ENCODE data around the gene CORT.
"Not testable (repeated sequence)": the region's sequence is repeated elsewhere in the genome, so short reads cannot be mapped to it uniquely, and the experiment has no call there.

The CORT gene

DNA sequence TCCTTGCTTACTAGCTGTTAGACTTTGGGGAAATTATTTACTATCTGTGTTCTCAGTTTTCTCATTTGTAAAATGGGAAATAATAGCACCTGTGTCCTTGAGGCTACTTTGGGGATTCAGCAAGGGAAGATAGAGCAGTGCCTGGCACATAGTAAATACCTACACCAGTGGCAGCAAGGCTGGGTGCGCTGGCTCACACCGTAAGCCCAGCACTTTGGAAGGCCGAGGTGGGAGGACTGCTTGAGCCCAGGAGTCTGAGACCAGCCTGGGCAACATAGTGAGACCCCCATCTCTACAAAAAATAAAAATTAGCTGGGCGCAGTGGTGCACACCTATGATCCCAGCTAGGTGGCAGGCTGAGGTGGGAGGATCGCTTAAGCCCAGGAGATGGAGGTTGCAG is 28.2 kb upstream of the CORT start:
- no peak for DNase-seq
- H3K14ac ChIP-seq (ENCODE audit: low read length), result no peak overlapping the region
- H2BK120ac ChIP-seq (ENCODE audit: insufficient read depth, low read length, poor library complexity), result no peak overlapping the region
- no peak overlapping the region for H4K12ac ChIP-seq (ENCODE audit: low read depth, low read length)
- H2AK5ac ChIP-seq (ENCODE audit: low read length), result no peak overlapping the region
- H3K4me1 ChIP-seq (ENCODE audit: control insufficient read depth in 1 of 2, insufficient read depth in 2 of 2, low read length in 2 of 2), result no peaks in the 10 kb centered on the region
- no peak overlapping the region for H2BK12ac ChIP-seq (ENCODE audit: low read length)
- H3K36me3 ChIP-seq (ENCODE audit: control insufficient read depth in 1 of 2, insufficient read depth in 2 of 2, low read length in 2 of 2), result peaks cover 23 to 35% of the 10 kb centered on the region in 2 experiments
- H3K4me2 ChIP-seq (ENCODE audit: low read length), result no peak overlapping the region
- H2BK5ac ChIP-seq (ENCODE audit: low read depth, low read length, poor library complexity), result no peak overlapping the region
- H2AFZ ChIP-seq (ENCODE audit: insufficient read depth, low read length, poor library complexity), result no peak overlapping the region
- no peak overlapping the region for H3K4me3 ChIP-seq (ENCODE audit: low read depth, low read length)
- no peak overlapping the region for H3K18ac ChIP-seq (ENCODE audit: low read length)
- no peaks in the 10 kb centered on the region for H3K79me1 ChIP-seq (ENCODE audit: low read length)
- no peaks in the 10 kb centered on the region for H3K27me3 ChIP-seq (ENCODE audit: insufficient read depth, low read length)
- no peak overlapping the region for H4K91ac ChIP-seq (ENCODE audit: low read depth, low read length)
- no peak overlapping the region for H3K9ac ChIP-seq (ENCODE audit: low read length)
- H3K4ac ChIP-seq (ENCODE audit: low read depth, low read length), result no peak overlapping the region
- WGBS (ENCODE audit: extremely low coverage, insufficient coverage, insufficient read length), result no CpG with 5 or more reads among the region's 5 CpGs
- H3K27ac ChIP-seq (ENCODE audit: low read depth, low read length), result no peak overlapping the region
- no peak overlapping the region for H3K23ac ChIP-seq (ENCODE audit: low read length)
- no peak overlapping the region for H4K8ac ChIP-seq (ENCODE audit: low read depth, low read length)
- H3K79me2 ChIP-seq (ENCODE audit: control insufficient read depth, insufficient read depth, low read length, poor library complexity), result no peaks in the 10 kb centered on the region
- H3K9me3 ChIP-seq (ENCODE audit: insufficient read depth, low read depth, low read length), result peaks cover 2% of the 10 kb centered on the region

- no peak overlapping the region for H3K4me2 ChIP-seq (ENCODE audit: low read length)
- no peaks in the 10 kb centered on the region for H3K4me1 ChIP-seq (ENCODE audit: control insufficient read depth in 1 of 2, insufficient read depth in 2 of 2, low read length in 2 of 2)
- no peak overlapping the region for H2AFZ ChIP-seq (ENCODE audit: insufficient read depth, low read length, poor library complexity)
- H4K12ac ChIP-seq (ENCODE audit: low read depth, low read length), result no peak overlapping the region
- no peak for DNase-seq
- H3K27ac ChIP-seq (ENCODE audit: low read depth, low read length), result no peak overlapping the region
- H3K4ac ChIP-seq (ENCODE audit: low read depth, low read length), result no peak overlapping the region
- no peaks in the 10 kb centered on the region for H3K79me2 ChIP-seq (ENCODE audit: control insufficient read depth, insufficient read depth, low read length, poor library complexity)
- no peak overlapping the region for H3K23ac ChIP-seq (ENCODE audit: low read length)
- no peak overlapping the region for H3K14ac ChIP-seq (ENCODE audit: low read length)
- H2BK5ac ChIP-seq (ENCODE audit: low read depth, low read length, poor library complexity), result no peak overlapping the region
- no peak overlapping the region for H3K9ac ChIP-seq (ENCODE audit: low read length)
- H4K8ac ChIP-seq (ENCODE audit: low read depth, low read length), result no peak overlapping the region
- WGBS (ENCODE audit: extremely low coverage, insufficient coverage, insufficient read length), result no CpG with 5 or more reads among the region's 9 CpGs
- no peaks in the 10 kb centered on the region for H3K27me3 ChIP-seq (ENCODE audit: insufficient read depth, low read length)
- H2AK5ac ChIP-seq (ENCODE audit: low read length), result no peak overlapping the region
- peaks cover 2% of the 10 kb centered on the region for H3K9me3 ChIP-seq (ENCODE audit: insufficient read depth, low read depth, low read length)
- no peaks in the 10 kb centered on the region for H3K79me1 ChIP-seq (ENCODE audit: low read length)
- H4K91ac ChIP-seq (ENCODE audit: low read depth, low read length), result no peak overlapping the region
- H2BK120ac ChIP-seq (ENCODE audit: insufficient read depth, low read length, poor library complexity), result no peak overlapping the region
- H3K18ac ChIP-seq (ENCODE audit: low read length), result no peak overlapping the region
- no peak overlapping the region for H3K4me3 ChIP-seq (ENCODE audit: low read depth, low read length)
- peaks cover 12 to 19% of the 10 kb centered on the region in 2 experiments for H3K36me3 ChIP-seq (ENCODE audit: control insufficient read depth in 1 of 2, insufficient read depth in 2 of 2, low read length in 2 of 2)
- no peak overlapping the region for H2BK12ac ChIP-seq (ENCODE audit: low read length)
Observed at GRCh38 chr1:10424034-10424433, 25.8 kb upstream of the CORT start.

- no peak overlapping the region for H2AFZ ChIP-seq (ENCODE audit: insufficient read depth, low read length, poor library complexity)
- H3K4me2 ChIP-seq (ENCODE audit: low read length), result no peak overlapping the region
- no peak overlapping the region for H3K23ac ChIP-seq (ENCODE audit: low read length)
- H4K91ac ChIP-seq (ENCODE audit: low read depth, low read length), result no peak overlapping the region
- H2AK5ac ChIP-seq (ENCODE audit: low read length), result no peak overlapping the region
- H4K8ac ChIP-seq (ENCODE audit: low read depth, low read length), result no peak overlapping the region
- no peak overlapping the region for H3K9ac ChIP-seq (ENCODE audit: low read length)
- no peak overlapping the region for H2BK5ac ChIP-seq (ENCODE audit: low read depth, low read length, poor library complexity)
- no peak overlapping the region for H2BK120ac ChIP-seq (ENCODE audit: insufficient read depth, low read length, poor library complexity)
- H3K4ac ChIP-seq (ENCODE audit: low read depth, low read length), result no peak overlapping the region
- H3K36me3 ChIP-seq (ENCODE audit: control insufficient read depth in 1 of 2, insufficient read depth in 2 of 2, low read length in 2 of 2), result peaks cover 6 to 13% of the 10 kb centered on the region in 2 experiments
- H4K12ac ChIP-seq (ENCODE audit: low read depth, low read length), result no peak overlapping the region
- H3K9me3 ChIP-seq (ENCODE audit: insufficient read depth, low read depth, low read length), result peaks cover 2% of the 10 kb centered on the region
- WGBS (ENCODE audit: extremely low coverage, insufficient coverage, insufficient read length), result no CpG with 5 or more reads among the region's 8 CpGs
- H2BK12ac ChIP-seq (ENCODE audit: low read length), result no peak overlapping the region
- H3K27ac ChIP-seq (ENCODE audit: low read depth, low read length), result no peak overlapping the region
- H3K14ac ChIP-seq (ENCODE audit: low read length), result no peak overlapping the region
- no peaks in the 10 kb centered on the region for H3K79me2 ChIP-seq (ENCODE audit: control insufficient read depth, insufficient read depth, low read length, poor library complexity)
- H3K27me3 ChIP-seq (ENCODE audit: insufficient read depth, low read length), result no peaks in the 10 kb centered on the region
- no peaks in the 10 kb centered on the region for H3K4me1 ChIP-seq (ENCODE audit: control insufficient read depth in 1 of 2, insufficient read depth in 2 of 2, low read length in 2 of 2)
- no peak overlapping the region for H3K18ac ChIP-seq (ENCODE audit: low read length)
- H3K79me1 ChIP-seq (ENCODE audit: low read length), result no peaks in the 10 kb centered on the region
- no peak for DNase-seq
- no peak overlapping the region for H3K4me3 ChIP-seq (ENCODE audit: low read depth, low read length)
Observed at GRCh38 chr1:10424651-10425050, 25.2 kb upstream of the CORT start.

DNA sequence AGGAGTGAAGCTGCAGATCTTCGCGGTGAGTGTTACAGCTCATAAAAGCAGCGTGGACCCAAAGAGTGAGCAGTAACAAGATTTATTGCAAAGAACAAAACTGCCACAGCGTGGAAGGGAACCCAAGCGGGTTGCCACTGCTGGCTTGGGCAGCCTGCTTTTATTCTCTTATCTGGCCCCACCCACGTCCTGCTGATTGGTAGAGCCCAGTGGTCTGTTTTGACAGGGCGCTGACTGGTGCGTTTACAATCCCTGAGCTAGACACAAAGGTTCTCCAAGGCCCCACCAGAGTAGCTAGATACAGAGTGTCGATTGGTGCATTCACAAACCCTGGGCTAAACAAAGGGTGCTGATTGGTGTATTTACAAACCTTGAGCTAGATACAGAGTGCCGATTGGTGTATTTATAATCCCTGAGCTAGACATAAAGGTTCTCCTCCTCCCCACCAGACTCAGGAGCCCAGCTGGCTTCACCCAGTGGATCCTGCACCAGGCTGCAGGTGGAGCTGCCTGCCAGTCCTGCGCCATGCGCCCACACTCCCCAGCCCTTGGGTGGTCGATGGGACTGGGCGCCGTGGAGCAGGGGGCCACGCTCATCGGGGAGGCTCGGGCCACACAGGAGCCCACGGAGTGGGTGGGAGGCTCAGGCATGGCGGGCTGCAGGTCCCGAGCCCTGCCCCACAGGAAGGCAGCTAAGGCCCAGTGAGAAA is 23.9 kb upstream of the CORT start:
- not testable (repeated sequence) for H3K9me3 ChIP-seq (ENCODE audit: insufficient read depth, low read depth, low read length); H3K27ac ChIP-seq (ENCODE audit: low read depth, low read length); H4K91ac ChIP-seq (ENCODE audit: low read depth, low read length); H3K4me1 ChIP-seq (ENCODE audit: control insufficient read depth in 1 of 2, insufficient read depth in 2 of 2, low read length in 2 of 2); H3K4me3 ChIP-seq (ENCODE audit: low read depth, low read length); H3K4me2 ChIP-seq (ENCODE audit: low read length); H2BK120ac ChIP-seq (ENCODE audit: insufficient read depth, low read length, poor library complexity); H3K27me3 ChIP-seq (ENCODE audit: insufficient read depth, low read length); H2AFZ ChIP-seq (ENCODE audit: insufficient read depth, low read length, poor library complexity); DNase-seq; H3K4ac ChIP-seq (ENCODE audit: low read depth, low read length); H3K79me2 ChIP-seq (ENCODE audit: control insufficient read depth, insufficient read depth, low read length, poor library complexity); H2AK5ac ChIP-seq (ENCODE audit: low read length); H3K79me1 ChIP-seq (ENCODE audit: low read length); H4K8ac ChIP-seq (ENCODE audit: low read depth, low read length); H3K36me3 ChIP-seq (ENCODE audit: control insufficient read depth in 1 of 2, insufficient read depth in 2 of 2, low read length in 2 of 2); H3K9ac ChIP-seq (ENCODE audit: low read length); H3K18ac ChIP-seq (ENCODE audit: low read length); H2BK12ac ChIP-seq (ENCODE audit: low read length); H4K12ac ChIP-seq (ENCODE audit: low read depth, low read length); H2BK5ac ChIP-seq (ENCODE audit: low read depth, low read length, poor library complexity); H3K14ac ChIP-seq (ENCODE audit: low read length); H3K23ac ChIP-seq (ENCODE audit: low read length)
- no CpG with 5 or more reads among the region's 21 CpGs for WGBS (ENCODE audit: extremely low coverage, insufficient coverage, insufficient read length)
